HG03432 (cell line): ENCODE results near the gene PTHLH.

Source experiments
- ATAC-seq: cut with Tn5 transposase; IDR thresholded peaks from one replicate; pipeline ENCODE4 v1.9.1; 2021; ENCODE audit warnings: mild to moderate bottlenecking, moderate library complexity; ENCODE audit not compliant: unreplicated experiment

The PTHLH gene

DNA sequence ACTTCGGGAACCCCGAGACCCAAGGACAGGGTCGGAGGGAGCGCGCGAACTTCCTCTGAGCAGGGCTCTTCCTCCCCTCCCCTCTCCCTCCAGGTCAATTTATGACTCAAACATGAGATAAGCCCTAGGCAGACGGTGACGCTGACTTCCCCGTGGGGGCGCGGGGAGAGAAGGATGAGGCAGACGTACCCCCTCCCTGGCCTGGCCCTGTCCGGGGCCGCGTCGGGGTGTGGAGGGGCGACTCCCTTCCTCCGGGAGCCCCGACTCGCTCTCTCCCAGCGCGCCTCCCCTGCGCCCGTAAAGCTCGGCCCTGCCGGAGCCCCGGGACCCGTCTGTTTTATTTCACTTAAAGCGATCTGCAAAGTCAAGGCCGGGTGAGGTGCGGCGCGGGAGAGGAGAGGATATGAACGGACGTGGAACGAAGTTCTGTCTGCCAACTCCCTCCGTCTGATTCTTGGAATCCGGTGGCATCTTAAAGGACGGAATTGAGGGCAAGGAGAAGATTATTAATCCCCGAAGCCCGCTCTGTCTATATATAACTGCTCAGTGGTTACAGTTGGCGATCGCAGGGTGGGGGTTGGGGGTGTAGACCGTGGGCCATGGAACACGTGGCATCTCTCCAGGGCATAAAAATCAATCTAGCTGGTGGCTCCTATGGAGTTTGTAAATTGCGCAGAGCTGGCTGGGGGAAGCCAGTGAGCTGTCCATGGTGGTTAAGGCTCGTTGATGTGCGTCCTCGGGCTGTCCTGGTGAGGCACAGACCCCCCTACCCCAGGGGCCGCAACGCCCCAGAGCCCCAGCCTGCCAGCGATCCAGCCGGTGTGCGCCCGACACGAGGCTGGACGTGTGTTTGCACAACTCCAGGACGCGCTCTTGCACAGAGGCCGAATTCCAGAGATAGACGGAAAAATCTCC lies 2.9 kb upstream of the PTHLH start:
- ATAC-seq, result no peak

DNA sequence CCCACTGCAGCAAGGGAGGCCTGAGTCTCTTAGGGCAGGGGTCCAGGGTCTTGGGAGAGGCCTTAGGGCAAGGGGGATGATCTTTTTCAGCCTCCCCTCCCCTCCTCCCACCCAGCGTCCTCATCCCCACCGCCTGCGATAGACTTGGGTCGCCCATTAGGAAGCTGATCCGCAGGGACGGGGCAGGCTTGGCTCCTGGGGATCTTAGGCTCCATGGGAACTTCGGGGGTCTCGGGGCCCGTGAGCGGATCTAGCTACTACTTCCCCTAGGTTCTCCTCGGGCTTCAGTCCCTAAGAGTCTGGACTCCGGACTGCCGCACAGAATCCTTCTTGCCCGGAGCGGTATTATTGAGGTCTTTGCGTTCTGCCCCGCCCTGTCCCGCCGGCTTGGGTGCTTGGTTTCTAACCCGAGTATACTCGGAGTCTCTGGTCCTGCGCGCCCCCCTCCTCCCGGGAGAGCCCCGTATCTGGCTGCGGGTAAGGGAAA lies 2.2 kb upstream of the PTHLH start:
- no peak for ATAC-seq

DNA sequence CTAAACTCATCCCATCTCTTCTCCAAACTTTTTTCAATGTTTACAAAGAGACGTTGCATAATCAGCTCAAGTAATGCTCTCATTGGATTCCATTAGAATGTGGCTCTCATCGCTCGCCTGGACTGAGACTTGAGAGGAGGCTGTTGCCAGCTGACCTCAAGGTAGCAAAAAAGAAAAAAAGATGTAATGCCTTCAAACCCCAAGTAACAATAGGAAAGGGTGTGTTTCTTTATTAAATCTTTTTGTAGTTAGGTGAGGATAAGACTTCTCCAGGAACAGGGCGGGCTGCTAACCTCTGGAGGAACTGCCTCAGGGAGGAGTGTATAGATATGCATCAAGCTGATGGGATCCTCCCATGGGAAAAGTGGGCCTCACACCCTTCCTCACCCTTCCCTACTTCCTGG lies 956 bp upstream of the PTHLH start:
- ATAC-seq, result no peak

DNA sequence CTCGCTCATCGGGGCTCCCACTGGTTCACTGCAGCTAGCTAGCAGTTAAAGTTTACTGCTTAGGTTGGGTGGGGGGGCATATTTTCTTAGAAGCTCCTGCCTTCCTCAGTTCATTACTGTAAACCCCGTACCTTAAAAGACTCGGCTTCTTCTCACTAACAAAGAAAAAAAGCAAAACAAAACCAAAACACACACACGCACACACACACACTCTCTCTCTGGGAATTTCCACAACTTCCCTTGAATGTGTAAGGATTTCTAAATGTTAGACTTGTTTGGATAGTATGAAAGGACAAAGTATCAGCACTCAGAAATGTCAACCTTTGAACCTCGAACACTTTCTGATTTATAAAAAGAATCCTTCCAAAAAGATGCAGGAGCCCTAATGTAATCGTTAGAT lies 927 bp downstream of the PTHLH start:
- ATAC-seq, result no peak

DNA sequence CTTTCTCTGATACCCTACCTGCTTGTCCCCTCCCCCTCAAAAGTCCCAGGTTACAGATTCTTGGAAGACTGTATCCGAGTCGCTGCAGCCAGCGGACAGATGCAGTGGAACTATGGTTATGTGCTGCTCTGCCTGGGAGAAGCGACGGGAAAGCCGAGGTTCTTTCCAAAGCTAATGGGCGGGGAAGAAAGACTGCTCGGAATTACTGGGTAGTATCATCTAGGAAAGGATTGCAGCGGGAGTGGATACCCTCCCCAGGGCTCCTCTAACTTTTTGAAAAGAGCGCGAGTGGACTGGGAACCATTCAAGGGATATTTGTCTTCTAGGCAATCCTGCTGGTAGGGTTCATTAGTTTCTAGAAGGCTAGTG lies 1.4 kb downstream of the PTHLH start:
- no peak for ATAC-seq

DNA sequence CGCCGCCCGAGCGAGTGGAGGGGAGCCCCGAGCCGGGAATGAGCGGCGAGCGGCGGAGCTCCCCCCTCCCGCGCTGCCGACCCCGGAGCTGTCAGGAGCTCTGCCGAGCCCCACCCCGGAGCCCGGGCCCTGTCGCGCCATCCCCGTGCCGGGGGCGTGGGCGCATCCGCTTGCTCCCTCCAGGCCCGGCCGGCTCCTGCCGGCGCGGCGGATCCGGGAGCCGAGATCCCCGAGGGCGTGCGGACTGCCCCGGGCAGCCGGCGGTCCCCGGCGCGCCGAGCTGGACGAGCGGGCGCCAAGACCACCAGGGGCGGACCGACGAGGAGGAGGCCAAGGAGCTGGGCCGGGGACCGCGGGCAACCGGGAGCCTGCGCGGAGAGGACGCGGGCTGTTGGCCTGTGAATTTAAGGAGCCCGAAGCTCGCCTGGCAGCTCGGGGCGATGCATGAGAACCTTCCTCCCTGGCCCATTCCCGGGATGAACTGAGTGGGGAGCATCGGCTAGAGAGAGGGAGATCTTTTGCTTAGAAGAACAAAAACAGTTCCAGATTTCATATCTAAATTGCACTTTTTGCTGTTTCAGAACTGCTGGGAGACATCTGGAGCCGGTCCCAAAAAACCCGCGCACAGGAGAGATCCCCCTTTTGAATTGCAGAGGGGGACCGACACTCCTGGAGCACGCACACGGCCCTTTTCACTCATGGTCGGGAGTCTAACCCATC lies 2.0 kb downstream of the PTHLH start:
- ATAC-seq, result peak; percentile 31

DNA sequence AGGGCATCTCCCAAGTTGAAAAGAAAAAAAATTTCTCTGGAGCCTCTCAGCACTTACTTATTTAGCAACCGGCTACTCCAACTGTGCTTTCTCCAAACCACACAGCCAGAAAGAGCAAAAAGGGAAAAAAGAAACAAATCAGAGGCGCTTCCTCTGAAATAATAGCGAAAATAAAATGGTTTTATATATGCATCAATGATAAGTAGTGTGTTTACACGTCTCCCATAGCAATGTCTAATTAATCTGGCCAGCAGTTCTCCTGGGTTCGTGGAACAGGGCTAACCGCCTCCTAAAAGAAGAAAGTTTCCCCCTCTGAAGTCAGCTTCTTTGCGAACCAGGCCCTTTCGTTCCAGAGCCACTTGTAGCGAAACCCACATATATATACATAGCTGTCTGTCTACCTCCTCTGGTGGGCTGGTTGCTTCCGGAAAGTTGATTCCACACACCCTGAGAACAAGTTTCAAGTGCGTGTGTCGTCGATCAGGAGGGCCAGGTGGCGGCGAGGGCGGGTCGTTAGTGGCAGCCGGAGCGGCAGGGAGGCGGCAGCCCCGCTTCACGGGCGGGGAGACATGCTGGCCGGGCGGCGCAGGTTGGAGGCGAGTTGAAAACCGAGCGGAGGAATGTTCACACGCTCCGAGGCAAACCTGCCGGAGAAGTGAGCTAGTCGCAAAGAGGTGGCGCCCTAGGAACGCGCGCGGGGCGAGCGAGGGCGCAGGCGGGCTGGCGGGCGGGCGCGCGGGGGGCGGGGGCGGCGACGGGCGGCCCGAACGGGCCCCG lies 2.7 kb downstream of the PTHLH start:
- peak; percentile 82 for ATAC-seq

DNA sequence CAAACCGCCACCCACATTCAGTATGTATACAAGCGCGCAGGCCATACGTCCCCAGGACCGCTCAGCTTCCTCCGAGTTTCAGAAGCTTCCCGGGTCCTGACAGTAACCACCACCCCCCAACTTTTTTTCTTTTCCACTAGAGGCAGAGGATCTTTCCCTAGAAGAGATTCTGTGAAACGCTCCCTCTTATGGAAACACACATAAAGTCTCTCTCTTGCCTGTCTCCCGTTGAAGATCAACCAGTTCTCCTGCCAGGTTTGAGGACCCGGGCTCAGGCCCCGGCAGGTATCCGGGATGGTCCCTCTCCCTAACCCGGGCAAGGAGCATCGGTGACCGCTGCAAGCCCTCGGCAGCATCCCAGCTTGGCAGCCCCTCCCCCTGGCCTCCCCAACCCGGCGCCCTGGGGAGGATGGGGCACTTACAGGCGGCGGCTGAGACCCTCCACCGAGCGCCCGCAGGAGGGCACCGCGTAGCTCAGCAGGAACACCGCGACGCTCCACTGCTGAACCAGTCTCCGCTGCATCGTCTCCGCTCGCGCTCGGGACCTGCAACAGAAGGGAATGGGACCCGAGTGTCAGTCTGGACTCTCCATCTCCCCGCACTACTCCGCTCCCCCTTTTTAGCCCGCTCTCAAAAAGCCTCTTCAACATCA lies 3.4 kb downstream of the PTHLH start:
- no peak for ATAC-seq

DNA sequence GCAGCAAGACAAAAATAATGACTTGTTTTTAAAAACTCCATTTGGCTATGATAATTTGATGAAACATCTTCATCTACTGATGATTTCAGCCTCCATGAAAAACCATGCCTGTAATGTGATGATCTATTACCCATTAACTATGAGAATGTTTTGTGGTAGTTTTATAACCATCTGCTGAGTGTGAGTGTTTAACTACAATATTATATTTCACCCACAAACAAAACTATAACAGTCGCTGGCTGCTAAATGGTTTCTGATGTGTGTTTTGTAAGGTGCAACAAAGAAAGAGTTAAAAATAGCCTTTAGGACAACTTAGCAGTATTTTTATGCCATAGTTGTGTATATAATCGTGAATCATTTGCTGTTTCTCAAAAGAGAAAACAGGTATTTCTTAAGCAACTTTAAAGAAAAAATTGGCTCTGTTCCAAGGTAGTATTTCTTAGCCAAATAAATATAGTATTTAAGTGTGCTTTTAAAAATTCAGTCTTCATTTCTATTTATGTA lies 4.9 kb downstream of the PTHLH start:
- ATAC-seq, result no peak

DNA sequence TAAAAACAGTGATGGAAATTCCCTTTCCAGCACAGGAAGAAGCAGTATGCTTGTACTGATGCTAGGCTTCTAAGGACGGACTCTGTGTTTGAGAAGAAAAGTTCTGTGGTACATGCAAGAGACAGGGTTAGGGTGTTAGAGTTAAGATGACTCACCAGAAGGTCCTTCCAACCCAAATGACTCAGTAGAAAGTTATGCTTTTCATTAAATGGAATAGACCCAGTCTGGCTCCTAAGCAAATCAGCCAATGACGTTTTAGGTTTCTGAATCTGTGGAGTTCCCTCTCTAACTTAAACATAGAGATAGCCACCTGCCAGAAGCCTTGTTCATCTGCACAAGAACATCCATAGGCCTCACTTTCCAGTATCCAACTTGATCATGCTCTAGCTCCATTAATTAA lies 5.7 kb downstream of the PTHLH start:
- no peak for ATAC-seq

DNA sequence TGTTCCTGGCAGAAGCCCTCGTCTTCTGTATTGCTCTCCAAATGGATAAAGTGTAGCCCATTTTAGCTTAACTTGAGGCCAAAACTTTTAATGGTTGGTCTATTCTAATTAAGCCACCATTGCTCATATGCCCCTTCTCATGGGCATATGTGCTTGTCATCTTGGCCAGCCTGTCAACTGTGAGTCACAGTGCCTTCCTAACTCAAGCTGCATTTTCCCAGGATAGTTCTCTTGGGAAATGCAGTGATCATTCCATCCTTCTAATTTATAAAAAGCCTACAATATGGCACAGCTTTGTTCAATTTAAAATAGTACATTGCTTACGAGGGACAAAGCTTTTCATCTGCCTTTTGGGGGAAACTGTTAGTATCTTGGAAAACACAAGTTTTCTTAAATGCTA lies 6.6 kb downstream of the PTHLH start:
- ATAC-seq, result no peak

DNA sequence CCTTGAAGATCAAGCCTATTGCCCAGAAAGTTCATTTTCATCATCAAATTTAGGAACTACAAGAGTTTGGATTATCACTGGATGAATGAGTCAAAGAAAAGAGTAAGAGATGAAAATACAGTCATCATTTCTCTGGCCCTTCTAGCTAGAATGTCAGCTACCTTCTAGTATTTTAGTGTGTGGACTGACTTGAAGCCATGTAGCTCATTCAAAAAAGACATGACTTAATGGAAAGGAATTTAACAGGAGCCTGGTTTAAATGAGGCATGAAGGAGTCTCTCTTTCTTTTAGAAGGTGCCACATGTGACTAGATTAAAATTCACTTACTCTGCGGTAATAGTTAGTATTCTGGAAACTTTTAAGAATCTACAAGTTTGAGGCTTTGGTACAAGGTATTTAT lies 7.1 kb downstream of the PTHLH start:
- no peak for ATAC-seq

DNA sequence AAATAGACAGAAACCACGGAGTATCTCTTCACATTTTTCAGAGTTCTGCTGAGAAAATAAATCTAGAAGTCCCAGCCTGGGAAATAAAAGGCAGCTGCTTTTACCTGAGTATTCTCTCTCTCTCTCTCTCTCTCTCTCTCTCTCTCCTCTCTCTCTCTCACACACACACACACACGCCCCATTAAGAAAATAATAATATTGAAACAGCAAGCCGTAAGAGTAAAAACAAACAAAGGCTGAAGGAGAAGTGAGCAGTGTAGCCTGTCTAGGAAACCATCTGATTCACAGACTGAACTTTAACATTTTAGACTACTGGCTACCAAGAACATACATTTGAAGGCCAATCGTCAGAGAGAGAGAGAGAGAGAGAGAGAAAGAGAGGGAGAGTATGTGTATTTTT lies 8.4 kb downstream of the PTHLH start:
- ATAC-seq, result no peak

DNA sequence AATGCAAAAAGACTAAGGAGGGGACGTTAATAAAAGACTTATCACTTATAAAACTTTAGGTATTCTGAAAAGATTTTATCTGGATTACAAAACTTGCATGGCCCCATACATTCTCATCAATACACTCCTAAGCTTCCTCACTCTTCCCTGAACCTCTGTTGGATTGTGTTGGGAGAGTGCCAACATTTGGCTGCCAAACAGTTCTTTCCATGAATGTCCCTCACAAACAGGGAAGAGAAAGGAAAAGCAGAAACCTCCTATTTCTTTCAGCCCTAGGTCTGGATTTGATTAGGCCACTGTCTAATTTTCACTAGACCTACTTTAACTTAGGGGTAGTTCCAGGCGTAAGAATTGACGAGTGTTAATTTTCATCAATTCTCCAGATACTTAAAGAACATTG lies 11.7 kb downstream of the PTHLH start:
- no peak for ATAC-seq

DNA sequence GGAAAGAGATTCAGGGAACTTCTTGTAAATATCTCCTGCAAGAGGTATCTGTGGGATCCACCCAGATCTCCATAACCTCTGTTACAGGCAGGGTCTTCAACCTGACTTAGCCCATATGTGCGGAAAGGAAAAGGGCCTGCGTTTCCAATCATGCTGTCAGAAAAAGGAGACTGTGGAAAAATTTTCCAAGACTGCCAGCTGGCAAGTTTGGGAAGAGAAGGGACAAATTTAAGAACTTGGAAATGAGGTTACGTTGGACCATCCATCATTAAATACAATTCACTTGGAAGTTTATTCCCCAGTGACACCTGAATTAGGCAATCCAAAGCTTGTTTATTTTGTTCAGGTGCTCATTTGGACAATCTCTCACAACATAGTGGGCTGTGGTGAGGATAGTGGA lies 13.9 kb downstream of the PTHLH start:
- ATAC-seq, result no peak

DNA sequence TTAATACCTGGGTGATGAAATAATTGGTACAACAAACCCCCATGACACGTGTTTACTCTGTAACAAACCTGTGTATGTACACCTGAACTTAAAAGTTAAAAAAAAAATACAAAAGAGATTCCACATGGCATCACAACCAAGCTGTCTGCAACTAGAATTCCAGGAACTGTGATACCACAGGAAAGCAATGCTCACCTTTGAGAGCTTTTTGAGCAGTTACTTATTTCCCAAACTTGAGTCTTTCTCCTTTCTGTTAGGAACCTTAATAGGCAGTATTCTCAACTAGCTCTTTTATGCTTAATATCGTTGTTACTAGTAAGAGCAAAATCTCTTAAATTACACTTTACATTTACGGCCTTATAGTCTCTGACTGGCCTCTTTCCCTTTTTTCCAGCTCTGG lies 15.2 kb downstream of the PTHLH start:
- ATAC-seq, result no peak

DNA sequence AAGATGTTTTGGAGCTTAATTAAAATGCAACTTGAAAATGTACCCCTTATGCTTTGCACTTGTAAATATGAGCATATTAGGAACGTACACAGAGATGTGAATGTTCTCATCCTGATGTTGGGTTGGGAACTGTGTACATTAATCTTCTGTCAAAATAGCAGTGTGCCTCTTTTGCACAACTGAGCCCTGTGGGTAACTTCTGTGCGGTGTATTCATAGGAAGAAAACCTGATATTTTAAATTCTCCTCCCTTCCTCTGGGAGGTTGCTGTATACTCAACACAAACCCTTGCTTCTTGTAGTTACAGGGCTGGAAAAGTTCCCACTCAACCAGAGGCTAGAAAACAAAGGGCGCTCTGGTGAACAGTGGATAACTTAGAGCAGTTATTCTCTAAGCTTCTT lies 18.7 kb downstream of the PTHLH start:
- ATAC-seq, result no peak

DNA sequence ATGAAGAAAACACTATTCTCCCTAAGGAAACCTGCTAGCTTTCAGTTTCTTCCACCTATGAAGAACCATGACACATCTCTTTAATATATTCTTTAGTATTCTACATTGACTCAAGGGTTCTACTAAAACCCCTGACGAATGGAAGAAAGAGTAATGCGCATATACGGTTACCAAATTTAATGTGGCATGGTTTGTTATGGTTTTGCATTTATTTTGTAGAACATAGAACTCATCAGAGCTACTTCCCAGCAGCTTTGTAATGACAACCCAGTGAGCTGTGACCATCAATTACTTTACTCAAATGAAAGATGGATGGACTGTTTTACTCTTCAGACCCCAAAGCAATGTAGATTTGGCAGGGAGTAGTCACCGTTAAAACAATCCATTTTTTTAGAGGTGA lies 19.2 kb downstream of the PTHLH start:
- no peak for ATAC-seq

DNA sequence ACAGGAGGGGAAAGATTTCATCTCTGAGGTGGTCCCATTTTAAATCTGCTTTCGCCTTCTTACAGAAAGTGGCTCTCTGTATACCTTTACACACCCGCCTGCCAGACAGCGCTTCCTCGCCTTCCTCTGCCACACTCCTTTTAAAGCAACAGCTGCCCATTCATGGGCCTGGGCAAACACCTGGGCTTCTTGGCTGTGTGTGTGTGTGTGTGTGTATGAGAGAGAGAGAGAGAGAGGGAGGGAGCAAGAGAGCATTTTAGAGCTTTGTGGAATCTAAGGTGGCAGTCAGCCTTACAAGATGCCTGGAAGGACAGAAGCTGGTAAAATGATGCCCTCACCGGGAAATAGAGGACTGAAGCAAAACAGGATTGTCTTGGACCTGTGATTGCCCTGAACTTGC lies 20.0 kb downstream of the PTHLH start:
- no peak for ATAC-seq

DNA sequence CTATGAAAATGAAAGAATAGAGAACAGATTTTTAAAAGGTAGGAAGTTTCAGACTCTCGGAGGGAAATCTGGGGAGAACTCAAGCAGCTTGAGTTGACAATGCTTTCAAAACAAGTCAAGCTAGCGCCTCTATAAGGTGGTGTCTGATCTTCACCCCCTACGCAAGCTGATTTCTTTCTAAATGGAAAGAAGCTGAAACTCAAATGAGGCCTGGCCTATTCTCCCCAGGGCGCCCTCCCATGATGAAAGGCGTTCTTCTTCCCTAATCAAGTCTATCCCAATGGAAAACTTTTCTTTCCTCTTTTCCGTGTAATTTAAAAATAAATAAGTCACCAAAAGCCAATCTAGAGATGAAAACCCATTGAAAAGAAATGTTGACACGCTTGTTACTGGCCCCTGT lies 20.6 kb downstream of the PTHLH start:
- ATAC-seq, result no peak

DNA sequence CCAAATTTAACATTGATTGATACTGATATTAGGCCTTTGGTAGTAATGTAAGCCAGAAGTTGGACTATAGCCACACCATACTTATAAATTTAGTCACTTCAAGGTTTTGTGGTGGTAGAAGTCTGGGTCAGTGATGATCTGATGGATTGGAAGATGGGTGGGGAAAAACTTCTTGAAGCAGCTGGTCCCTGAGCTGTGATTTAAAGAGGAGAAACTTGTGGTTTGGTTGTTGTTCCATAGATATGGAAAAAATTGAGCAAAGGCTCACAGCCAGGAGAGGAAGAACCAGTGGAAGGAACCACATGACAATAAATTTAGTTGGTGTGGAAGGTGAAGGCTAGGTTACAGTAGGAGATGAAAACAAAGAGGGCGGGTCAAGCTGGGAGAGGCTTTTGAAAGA lies 26.1 kb downstream of the PTHLH start:
- ATAC-seq, result no peak
